HCT116 (cell line): ENCODE results near the gene GYS1. TPM values are rescaled to one million over a fixed set of nuclear protein-coding genes. Genes with fewer than 3 reads are reported as not detected.
"Not testable (repeated sequence)": the region's sequence is repeated elsewhere in the genome, so short reads cannot be mapped to it uniquely, and the experiment has no call there.

Source experiments
- ATAC-seq: fragments of 200-7000 bp; cut with Tn5 transposase; 2 replicates; pipeline ENCODE4 v1.9.1; 2020; ENCODE audit warnings: mild to moderate bottlenecking, moderate library complexity
- BruUV-seq: library from RNA; stranded (reverse); fragments of 400-500 nt; replicated peaks from 2 replicates; lab custom pipeline; 2021; lab: Mats Ljungman, UMichigan
- CTCF ChIA-PET: fragments of 300-600 bp; sonication (Branson Sonifier 250); formaldehyde crosslinking; loops from one replicate; lab custom pipeline; 2021; ENCODE audit warnings: antibody characterized with exemption; lab: Charles Lee
- POLR2A ChIA-PET: fragments of 300-600, 350-600 bp; sonication (Branson Sonifier 250); formaldehyde crosslinking; loops from one replicate; lab custom pipeline; 2021; ENCODE audit warnings: antibody characterized with exemption; lab: Charles Lee
- RAD21 ChIA-PET, 2 experiments: fragments of 300-600 bp; sonication (Branson Sonifier 250); formaldehyde crosslinking; loops; one replicate each; lab custom pipeline; 2023; ENCODE audit warnings: low total read pairs in 2 of 2; ENCODE audit not compliant: uncharacterized antibody in 2 of 2, unreplicated experiment in 2 of 2, low non-redundant PET in 1 of 2; lab: Charles Lee
- DNase-seq: peaks from one replicate; pipeline ENCODE4 v3.0.0-alpha.2; 2010; ENCODE audit warnings: low read depth, low spot score
- H2AFZ ChIP-seq: fragments of 200-600 bp; shearing (Covaris generic), sonication (generic); 2 replicates; pipeline ENCODE4 v1.6.1; 2017; ENCODE audit warnings: low read depth, mixed run types, mixed read lengths, antibody characterized with exemption, low read length; ENCODE audit not compliant: poor library complexity, severe bottlenecking
- H3K27ac ChIP-seq: 2 replicates; pipeline ENCODE4 v1.5.1; 2012; ENCODE audit warnings: low read depth, low read length
- H3K27me3 ChIP-seq: fragments of 200-600 bp; sonication (generic); 2 replicates; pipeline ENCODE4 v1.6.1; 2016; ENCODE audit warnings: mixed run types, low read length, mixed read lengths; ENCODE audit not compliant: insufficient read depth
- H3K36me3 ChIP-seq, 2 experiments: fragments of 200-500 bp in 1 of 2; fragments of 200-600 bp in 1 of 2; sonication (Bioruptor generic) in 1 of 2; sonication (generic) in 1 of 2; 2 replicates each; pipeline versions ENCODE4 v1.5.1 to v1.6.1; 2014 to 2016; ENCODE audit warnings: low read length in 2 of 2, inconsistent platforms in 1 of 2, mixed read lengths in 1 of 2, mixed run types in 1 of 2; ENCODE audit not compliant: insufficient read depth in 2 of 2, control insufficient read depth in 1 of 2
- H3K4me1 ChIP-seq, 2 experiments: fragments of 200-600 bp in 1 of 2; sonication (generic) in 1 of 2; 2 replicates each; pipeline versions ENCODE4 v1.5.1 to v1.6.1; 2012 to 2017; ENCODE audit warnings: low read length in 2 of 2, inconsistent platforms in 1 of 2, mild to moderate bottlenecking in 1 of 2, mixed read lengths in 1 of 2, mixed run types in 1 of 2, moderate library complexity in 1 of 2; ENCODE audit not compliant: insufficient read depth in 2 of 2, control insufficient read depth in 1 of 2
- H3K4me2 ChIP-seq: fragments of 200-600 bp; sonication (generic); 2 replicates; pipeline ENCODE4 v1.6.1; 2017; ENCODE audit warnings: mixed run types, low read length, mixed read lengths
- H3K4me3 ChIP-seq, 2 experiments: fragments of 200-600 bp in 1 of 2; sonication (generic) in 1 of 2; replicated peaks in 1 of 2; 2 replicates each; pipeline ENCODE4 v1.5.1; 2011 to 2016; ENCODE audit warnings: low read length in 2 of 2, control low read depth in 1 of 2, low read depth in 1 of 2, mild to moderate bottlenecking in 1 of 2, mixed read lengths in 1 of 2, mixed run types in 1 of 2
- H3K79me2 ChIP-seq: fragments of 200-600 bp; sonication (generic); 2 replicates; pipeline ENCODE4 v1.6.1; 2017; ENCODE audit warnings: mild to moderate bottlenecking, mixed run types, low read length, moderate library complexity, mixed read lengths; ENCODE audit not compliant: insufficient read depth
- H3K9ac ChIP-seq: fragments of 200-600 bp; sonication (generic); 2 replicates; pipeline ENCODE4 v1.6.1; 2016; ENCODE audit warnings: low read length, mixed read lengths
- H3K9me2 ChIP-seq: fragments of 200-600 bp; sonication (generic), shearing (Covaris generic); 2 replicates; pipeline ENCODE4 v1.6.1; 2017; ENCODE audit warnings: mixed run types, mild to moderate bottlenecking, moderate library complexity; ENCODE audit not compliant: insufficient read depth
- H3K9me3 ChIP-seq, 2 experiments: fragments of 200-500 bp in 1 of 2; fragments of 200-600 bp in 1 of 2; sonication (Bioruptor generic) in 1 of 2; sonication (generic) in 1 of 2; 2 replicates each; pipeline ENCODE4 v1.6.1; 2014 to 2017; ENCODE audit warnings: low read length in 2 of 2, mixed read lengths in 2 of 2, inconsistent platforms in 1 of 2, low read depth in 1 of 2, mild to moderate bottlenecking in 1 of 2, mixed run types in 1 of 2, moderate library complexity in 1 of 2; ENCODE audit not compliant: control insufficient read depth in 1 of 2, insufficient read depth in 1 of 2
- H4K20me1 ChIP-seq: fragments of 200-600 bp; sonication (generic), shearing (Covaris generic); 2 replicates; pipeline ENCODE4 v1.6.1; 2017; ENCODE audit warnings: mixed run types, mild to moderate bottlenecking, moderate library complexity; ENCODE audit not compliant: insufficient read depth
- EGR1 ChIP-seq: IDR thresholded peaks from 2 replicates; pipeline ENCODE4 v1.6.1; 2012; ENCODE audit warnings: low read depth
- EZH2phosphoT487 ChIP-seq: fragments of 200-600 bp; IDR thresholded peaks from 2 replicates; pipeline ENCODE4 v1.6.1; 2018; ENCODE audit warnings: antibody characterized with exemption, borderline replicate concordance
- FOSL1 ChIP-seq: IDR thresholded peaks from 2 replicates; pipeline ENCODE4 v1.6.1; 2012; ENCODE audit warnings: low read depth
- JUND ChIP-seq: IDR thresholded peaks from 2 replicates; pipeline ENCODE4 v1.6.1; 2012
- MAX ChIP-seq: IDR thresholded peaks from 2 replicates; pipeline ENCODE4 v1.6.1; 2012
- POLR2A ChIP-seq: IDR thresholded peaks from 2 replicates; pipeline ENCODE4 v1.7.0; 2011; ENCODE audit warnings: borderline replicate concordance; ENCODE audit not compliant: insufficient read depth, insufficient read length; ENCODE audit errors: extremely low read depth
- POLR2AphosphoS5 ChIP-seq: IDR thresholded peaks from 2 replicates; pipeline ENCODE4 v1.6.1; 2011; ENCODE audit warnings: mild to moderate bottlenecking, low read depth, low read length, moderate library complexity
- RAD21 ChIP-seq: IDR thresholded peaks from 2 replicates; pipeline ENCODE4 v1.6.1; 2012; ENCODE audit warnings: low read depth, mild to moderate bottlenecking
- SIN3A ChIP-seq: IDR thresholded peaks from 2 replicates; pipeline ENCODE4 v1.6.1; 2012; ENCODE audit warnings: low read depth
- SP1 ChIP-seq: IDR thresholded peaks from 2 replicates; pipeline ENCODE4 v1.6.1; 2012; ENCODE audit warnings: low read depth
- TCF7L2 ChIP-seq: IDR thresholded peaks from 2 replicates; pipeline ENCODE4 v1.7.0; 2011; ENCODE audit warnings: borderline replicate concordance, inconsistent platforms; ENCODE audit not compliant: insufficient read depth, insufficient read length; ENCODE audit errors: extremely low read depth
- ZBTB33 ChIP-seq: IDR thresholded peaks from 2 replicates; pipeline ENCODE4 v1.6.1; 2011; ENCODE audit warnings: mild to moderate bottlenecking, low read length, moderate library complexity; ENCODE audit not compliant: insufficient replicate concordance; ENCODE audit errors: extremely low read depth
- ZFX ChIP-seq: fragments of 450-650 bp; IDR thresholded peaks from 2 replicates; pipeline ENCODE4 v1.6.1; 2017
- intact Hi-C: fragments of 100-400 bp; cut with micrococcal nuclease; formaldehyde crosslinking; loops from 2 replicates; pipeline ENCODE4 v1.10.0; 2022
- total RNA-seq: library from RNA; stranded (reverse); gene quantifications from one replicate; pipeline ENCODE4 v1.2.1, GENCODE V29; 2021; ENCODE audit not compliant: unreplicated experiment

GYS1 gene
- total RNA-seq, 1 experiment from 2014 or later, result 50.7 TPM

- H3K4me3 ChIP-seq, H4K20me1 ChIP-seq, H2AFZ ChIP-seq, intact Hi-C loops, H3K9me2 ChIP-seq, H3K27me3 ChIP-seq, ATAC-seq, H3K79me2 ChIP-seq, H3K36me3 ChIP-seq, POLR2A ChIA-PET, H3K9ac ChIP-seq, DNase-seq, RAD21 ChIA-PET, CTCF ChIA-PET, H3K9me3 ChIP-seq, H3K4me2 ChIP-seq, BruUV-seq, H3K27ac ChIP-seq: not testable (repeated sequence)
- H3K4me1 ChIP-seq, result peaks cover 22 to 32% of the 10 kb centered on the region in 2 experiments
Measured at GRCh38 chr19:49025088-49025487, 32.0 kb upstream of the GYS1 start.

- not testable (repeated sequence) for BruUV-seq
Measured at GRCh38 chr19:49024233-49024632, 31.1 kb upstream of the GYS1 start, which contains the start of gene CGB3. Gene CGB3 (minus strand): TSS chr19:49024333. CDS start chr19:49023971, 362 bp downstream.

GRCh38 chr19:49022116-49022515 lies 29.0 kb upstream of the GYS1 start:
- Histone ChIP-seq H3K4me1 (peaks cover 30 to 52% of the 10 kb centered on the region in 2 experiments), H3K9ac (no peak overlapping the region), H3K27me3 (no peaks in the 10 kb centered on the region), H4K20me1 (no peaks in the 10 kb centered on the region), H3K27ac (no peak overlapping the region), H3K36me3 (no peaks in the 10 kb centered on the region), H3K9me2 (no peaks in the 10 kb centered on the region), H3K4me3 (no peak overlapping the region), H3K9me3 (no peaks in the 10 kb centered on the region), H2AFZ (no peak overlapping the region), H3K79me2 (no peaks in the 10 kb centered on the region), H3K4me2 (peak overlapping the region; percentile 24)
- intact Hi-C loops, result no loop called here
- CTCF ChIA-PET, result interaction anchor here (1.3 kb wide), 1 partner anchor 29 kb away, joined by 4 read pairs; the partner anchor contains the start of genes GYS1 and RUVBL2
- POLR2A ChIA-PET, result interaction anchor here (1.4 kb wide), 1 partner anchor 28 kb away, joined by 3 read pairs; the partner anchor contains the start of gene RUVBL2
- BruUV-seq, result no TSS peak
- RAD21 ChIA-PET, result no interaction called here
- DNase-seq, result no peak
- no peak for ATAC-seq
- TF ChIP-seq EGR1 (no peak), POLR2AphosphoS5 (no peak), SP1 (no peak), EZH2phosphoT487 (no peak), RAD21 (no peak), TCF7L2 (no peak), JUND (no peak), ZBTB33 (no peak), MAX (no peak), SIN3A (no peak), FOSL1 (no peak), ZFX (no peak), POLR2A (no peak)

More at GRCh38 chr19:49024233-49024632, 31.1 kb upstream of the GYS1 start, which contains the start of gene CGB3:
- H3K9ac ChIP-seq, DNase-seq, H3K9me2 ChIP-seq, H3K4me2 ChIP-seq, H3K27me3 ChIP-seq, H3K79me2 ChIP-seq, H3K4me3 ChIP-seq, CTCF ChIA-PET, POLR2A ChIA-PET, H4K20me1 ChIP-seq, H3K27ac ChIP-seq, H3K9me3 ChIP-seq, RAD21 ChIA-PET, H3K36me3 ChIP-seq, intact Hi-C loops, ATAC-seq, H2AFZ ChIP-seq: not testable (repeated sequence)
- H3K4me1 ChIP-seq, result peaks cover 26 to 32% of the 10 kb centered on the region in 2 experiments
